Measurements from ENCODE around the gene STAT4.

Gene STAT4

DNA sequence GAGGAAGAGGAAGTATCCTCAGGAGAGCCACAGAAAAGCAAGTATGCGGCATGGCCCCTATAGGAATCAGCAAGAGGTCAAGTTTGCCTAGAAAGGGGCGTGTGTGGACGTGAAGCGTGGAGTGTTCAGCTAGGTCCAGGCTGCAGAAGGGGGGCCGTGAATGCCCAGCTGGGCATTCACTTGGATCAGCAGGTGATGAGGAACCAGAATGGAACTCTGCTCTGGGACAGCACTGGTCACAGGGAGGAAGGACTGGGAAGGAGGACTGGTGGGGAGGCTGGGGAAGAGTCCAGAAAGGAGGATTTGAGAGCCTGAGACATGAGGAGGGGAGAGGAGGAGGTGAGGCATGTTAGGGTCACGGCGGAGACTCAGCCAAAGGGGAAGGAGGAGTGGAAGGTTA is 156.6 kb downstream of the STAT4 start:
- DNase-seq (ENCODE audit: low spot score): no peak

DNA sequence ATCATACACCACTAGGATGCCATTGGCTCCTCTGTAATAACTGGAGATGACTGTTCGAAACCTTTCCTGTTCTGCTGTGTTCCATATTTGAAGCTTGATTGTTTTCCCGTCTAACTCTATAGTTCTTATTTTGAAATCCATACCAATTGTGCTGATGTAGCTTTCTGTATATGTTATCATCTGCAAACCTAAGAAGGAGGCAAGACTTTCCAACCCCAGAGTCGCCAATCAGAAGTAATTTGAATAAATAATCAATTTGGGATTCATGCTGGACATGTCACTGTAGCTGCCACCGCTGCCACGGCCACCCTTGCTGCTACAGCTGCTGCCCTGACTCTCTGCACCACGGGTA is 157.5 kb downstream of the STAT4 start:
- no peak for DNase-seq (ENCODE audit: low spot score)

DNA sequence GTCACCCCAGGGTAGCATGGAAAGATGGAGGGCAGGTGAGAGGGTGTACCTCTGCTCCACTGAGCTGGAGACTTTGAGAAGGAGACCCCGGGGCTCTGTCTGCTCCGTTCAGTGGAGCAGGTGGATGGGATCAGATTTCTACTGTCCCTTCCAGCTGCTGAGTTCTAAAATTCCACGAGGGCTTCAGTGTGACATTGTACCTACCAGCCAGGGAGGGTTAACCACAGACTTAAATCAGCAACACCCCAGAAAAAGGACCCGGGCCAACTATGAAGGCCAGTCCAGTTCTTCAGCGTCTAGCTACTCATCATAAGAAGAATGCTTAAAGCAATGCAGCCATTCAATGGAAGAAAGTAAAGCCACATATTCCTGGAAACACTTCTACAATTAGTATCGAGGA is 160.7 kb downstream of the STAT4 start:
- DNase-seq (ENCODE audit: low spot score): no peak

DNA sequence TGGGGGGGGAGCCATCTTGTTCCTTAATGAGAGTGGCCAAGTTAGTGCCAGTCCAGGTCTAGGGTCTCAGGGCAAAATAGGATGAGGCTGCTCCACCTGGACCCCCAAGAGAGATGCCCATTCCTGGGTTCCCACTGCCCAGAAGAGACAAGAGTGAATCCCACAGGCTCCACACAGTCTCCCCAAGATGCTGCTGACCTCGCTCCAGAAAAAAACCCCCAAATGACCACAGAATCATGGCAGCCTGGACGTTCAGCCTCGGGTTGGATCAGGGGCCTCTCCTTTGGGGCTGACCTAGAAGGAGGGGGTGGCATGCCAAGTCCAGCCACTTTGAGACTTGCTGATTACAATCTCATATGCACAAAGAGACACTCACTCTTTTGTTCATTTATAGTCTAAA is 161.9 kb downstream of the STAT4 start:
- DNase-seq (ENCODE audit: low spot score): no peak

DNA sequence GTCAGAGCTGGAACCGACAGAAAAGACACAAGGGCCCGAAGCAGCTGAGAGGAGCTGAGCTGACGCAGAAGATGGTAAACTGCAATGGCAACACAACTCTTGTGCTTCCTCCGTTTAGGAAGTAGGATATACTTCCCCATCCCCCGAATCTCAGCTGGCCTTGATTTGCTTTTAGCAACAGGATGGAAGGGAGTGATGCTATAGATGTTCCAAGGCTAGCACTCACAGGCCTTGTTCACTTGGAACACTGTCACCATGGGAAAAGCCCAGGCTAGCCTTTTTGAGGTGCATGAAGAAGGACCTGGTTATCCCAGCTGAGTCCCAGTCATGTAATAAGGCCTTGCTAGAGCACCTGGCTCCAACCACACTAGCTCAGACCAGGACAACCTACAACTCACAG is 162.9 kb downstream of the STAT4 start:
- no peak for DNase-seq (ENCODE audit: low spot score)

DNA sequence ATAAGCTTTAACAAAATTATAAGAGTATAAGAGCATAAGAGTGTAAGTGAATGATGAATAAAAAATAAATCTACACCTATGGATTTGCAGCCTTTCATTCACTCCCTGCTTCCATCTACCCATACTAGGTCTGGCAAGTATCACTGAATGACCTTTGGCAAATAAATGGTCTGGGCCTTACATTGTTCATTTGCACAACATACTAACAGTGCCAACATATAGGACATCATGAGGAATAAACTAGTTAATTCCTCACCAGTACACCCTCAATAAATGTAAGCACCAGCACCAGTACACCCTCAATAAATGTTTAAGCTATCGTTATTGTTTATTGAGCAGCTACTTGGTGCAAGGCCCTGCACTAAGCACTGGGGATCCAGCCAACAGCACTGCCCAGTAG is 163.7 kb downstream of the STAT4 start:
- no peak for DNase-seq (ENCODE audit: low spot score)

DNA sequence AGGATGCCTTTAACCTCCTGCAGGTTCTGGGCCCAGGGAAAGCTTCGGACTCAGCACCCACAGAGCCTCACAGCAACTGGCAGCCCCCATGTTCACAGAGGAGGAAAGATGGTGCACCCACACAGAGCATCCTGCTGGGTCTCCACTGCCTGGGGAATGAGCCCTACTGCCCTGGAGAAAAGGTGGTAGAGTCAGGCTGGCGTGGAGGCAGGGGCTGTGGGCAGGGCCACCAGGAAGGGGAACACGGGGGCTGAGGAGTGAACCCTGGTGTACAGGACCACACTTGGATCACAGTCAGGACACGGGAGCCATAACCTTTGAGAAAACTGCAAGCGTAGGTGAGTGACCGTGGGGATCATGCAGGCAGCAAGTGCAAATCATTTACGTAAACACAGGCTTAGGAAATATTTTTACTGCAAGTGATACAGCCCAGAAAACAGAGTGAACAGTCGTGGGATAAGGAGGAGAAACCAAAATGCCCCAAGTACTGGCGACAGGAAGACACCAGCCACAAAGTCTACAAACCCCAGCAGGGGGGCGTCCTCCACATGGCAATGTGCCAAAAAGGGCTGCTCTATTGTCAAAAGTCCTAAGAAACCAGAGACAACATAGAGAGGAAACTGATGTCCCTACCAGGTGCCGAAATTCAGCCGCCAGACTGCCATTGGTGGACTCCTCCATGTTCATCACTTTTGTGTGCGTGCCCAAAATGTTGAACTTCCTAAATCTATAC is 164.4 kb downstream of the STAT4 start:
- DNase-seq (ENCODE audit: low spot score): no peak

DNA sequence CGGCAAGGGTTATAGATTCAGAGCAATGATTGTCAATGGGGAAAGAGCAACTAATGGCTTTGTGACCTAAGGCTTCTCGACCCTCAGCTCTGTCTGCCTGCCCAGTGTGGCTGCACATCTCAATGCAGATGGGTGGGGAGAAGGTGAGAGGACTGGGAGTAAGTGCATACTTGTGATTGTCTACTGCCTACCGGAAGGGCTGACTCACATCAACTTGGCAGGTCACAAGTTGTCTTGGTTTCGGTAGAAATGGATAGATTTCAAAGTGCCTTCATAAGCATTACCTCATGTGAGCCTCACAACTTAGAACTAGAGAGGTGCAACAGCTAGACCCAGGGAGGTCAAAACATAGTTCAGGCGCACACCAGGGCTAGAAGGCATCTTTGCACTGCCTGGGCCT is 166.2 kb downstream of the STAT4 start:
- DNase-seq (ENCODE audit: low spot score): no peak

DNA sequence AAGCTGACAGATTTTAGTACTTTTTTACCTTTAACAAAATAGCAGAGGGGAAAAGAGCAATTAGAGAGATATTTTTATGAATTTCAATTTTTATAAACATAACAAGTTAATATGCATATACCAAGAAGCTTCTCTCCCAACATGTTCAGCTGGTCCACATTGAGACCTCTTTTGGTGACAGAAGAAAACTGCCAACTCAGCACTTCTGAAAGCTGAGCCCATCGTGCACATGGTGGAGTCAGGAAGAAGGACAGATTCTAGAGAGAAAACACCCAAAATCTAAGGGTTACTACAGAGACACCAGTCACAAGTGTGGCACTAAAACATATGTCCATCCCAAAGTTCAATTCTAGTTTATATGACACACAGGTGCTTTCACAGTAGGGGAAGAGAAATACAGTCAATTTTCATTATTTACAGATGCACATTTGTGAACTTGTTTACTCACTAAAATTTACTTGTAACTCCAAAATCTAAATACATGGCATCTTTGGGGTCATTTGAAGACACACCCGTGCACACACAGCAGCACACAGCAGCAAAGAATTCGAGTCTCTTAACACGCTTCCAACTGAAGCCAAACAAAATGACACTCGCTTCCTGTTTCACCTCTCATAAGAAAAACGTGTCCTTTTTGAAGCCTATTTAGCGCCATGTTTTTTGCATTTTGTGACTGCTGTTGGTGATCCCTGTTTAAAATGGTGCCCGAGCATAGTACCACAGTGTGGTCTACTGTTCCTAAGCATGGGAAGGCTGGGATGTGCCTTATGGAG is 168.3 kb downstream of the STAT4 start:
- no peak for DNase-seq (ENCODE audit: low spot score)

DNA sequence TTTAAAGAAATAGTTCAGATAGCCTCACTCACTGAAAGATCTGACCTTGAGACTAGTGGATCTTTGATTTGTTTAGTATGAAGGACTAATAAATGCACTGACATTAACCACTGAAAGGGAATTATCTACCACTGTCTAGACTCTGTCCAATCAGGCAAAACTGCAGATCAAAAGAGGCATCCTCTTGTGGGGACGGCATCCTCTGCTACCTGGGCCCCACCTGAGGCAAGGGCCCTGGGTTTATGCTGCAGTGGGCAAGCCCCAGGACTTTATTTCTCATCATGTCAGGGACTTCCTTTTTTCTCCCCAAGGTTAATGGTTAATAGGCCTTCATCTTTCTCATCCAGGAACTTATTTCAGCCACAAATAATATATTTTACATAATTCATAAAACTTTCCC is 169.1 kb downstream of the STAT4 start:
- no peak for DNase-seq (ENCODE audit: low spot score)

DNA sequence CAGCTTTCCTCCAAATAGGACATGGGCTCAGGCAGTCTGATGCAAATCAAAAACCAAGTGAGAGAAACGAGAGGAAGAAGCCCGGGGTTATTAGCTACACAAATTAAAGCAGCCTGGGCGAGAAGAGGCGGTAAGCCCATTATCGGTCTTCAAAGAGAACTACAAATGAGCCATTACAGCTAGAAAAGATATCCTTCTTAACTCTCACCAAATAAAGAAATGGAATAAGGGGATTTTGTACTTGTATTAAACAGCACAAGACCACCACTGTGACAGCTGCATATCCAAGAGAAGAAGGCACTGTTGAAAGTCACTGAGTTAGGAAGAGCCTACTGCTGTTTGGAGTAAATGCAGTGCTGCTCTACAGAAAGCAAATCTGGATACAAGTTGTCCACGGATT is 169.5 kb downstream of the STAT4 start:
- DNase-seq (ENCODE audit: low spot score): no peak

DNA sequence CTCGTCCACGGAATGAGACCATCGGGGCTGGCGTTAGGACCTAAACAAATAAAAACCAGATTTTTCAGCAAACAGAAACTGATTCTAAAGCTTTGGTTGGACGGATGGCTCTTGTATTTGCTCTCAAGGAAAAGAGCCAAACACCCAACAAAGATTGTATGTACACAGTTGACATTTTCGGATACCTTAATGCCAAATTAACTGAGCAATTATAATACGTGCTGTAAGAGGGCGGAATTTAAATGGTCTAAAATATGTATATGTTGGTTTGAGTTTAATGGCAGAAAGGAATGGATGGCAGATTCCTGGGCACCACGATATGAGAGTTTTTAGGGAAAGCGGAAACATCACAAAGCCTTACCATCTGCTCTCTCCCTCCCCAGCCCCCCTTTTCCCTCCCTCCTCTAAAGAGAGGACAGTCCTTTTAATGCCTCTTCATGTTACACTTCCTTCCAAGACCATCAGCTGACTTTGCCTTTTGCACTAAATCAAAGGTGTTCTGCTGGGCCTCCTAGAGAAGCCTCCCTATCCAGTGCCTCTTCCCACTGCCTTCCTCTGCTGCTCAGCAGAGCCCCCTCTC is 170.1 kb downstream of the STAT4 start:
- no peak for DNase-seq (ENCODE audit: low spot score)

DNA sequence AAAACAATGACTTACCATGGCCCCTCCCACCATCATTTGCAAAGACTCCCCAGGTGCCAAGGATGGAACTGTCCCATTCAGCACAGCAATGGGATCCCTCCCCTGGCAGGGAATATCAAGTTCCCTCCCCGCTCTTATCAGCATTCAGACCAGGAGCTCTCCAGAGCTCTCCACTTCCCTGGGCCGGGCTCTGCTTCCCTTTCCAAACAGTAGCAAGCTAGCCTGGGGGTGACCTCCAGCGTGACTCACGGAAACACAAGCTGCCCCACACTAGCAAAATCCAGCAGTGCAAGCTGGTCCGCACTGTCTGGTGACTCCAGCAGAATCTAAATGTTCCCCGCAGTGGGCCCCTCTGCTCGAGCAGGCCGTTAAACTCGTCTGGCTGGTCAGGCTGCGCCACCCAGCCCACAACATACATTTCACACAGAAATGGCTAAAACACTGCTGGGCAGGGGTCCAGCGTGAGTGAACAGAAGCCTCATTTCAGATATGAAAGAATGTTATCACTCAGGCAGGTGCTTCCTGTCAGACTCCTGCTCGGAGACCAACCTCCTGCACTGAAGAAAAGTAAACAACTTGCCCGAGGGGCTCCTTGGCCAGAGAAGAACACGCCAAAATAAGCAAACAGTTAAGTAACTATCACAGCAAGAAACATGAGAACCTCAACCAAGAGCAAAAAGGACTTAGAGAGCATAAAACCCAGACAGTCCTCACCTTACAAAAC is 170.7 kb downstream of the STAT4 start:
- DNase-seq (ENCODE audit: low spot score): peak; percentile 67
